ENCODE measurements around the gene TPMT. TPM values are rescaled to one million over a fixed set of nuclear protein-coding genes. Genes with fewer than 3 reads are reported as not detected.

Gene TPMT
- total and polyA plus RNA-seq, 2 of the 13 experiments (the other 11 are each of a cell fraction or from before 2014, with no cell fraction given): 11.1 to 22.8 TPM

- TF ChIP-seq SMARCE1 (IDR thresholded peaks at IDR 0.05; ENCODE audit: borderline replicate concordance) (no peak), ZNF17 (CRISPR knock-in tag; IDR thresholded peaks at IDR 0.05) (0 out of 2 replicates have a peak, but pooled peaks have one; percentile 68), SNRNP70 (IDR thresholded peaks at IDR 0.05; ENCODE audit: low read depth, low read length) (no peak), ZNF207 (IDR thresholded peaks at IDR 0.05; ENCODE audit: borderline replicate concordance) (no peak), ZBTB37 (CRISPR knock-in tag; IDR thresholded peaks at IDR 0.05) (no peak), ZNF644 (CRISPR knock-in tag; IDR thresholded peaks at IDR 0.05; ENCODE audit: low read depth) (peak; percentile 88), ZSCAN5A (CRISPR knock-in tag; IDR thresholded peaks at IDR 0.05; ENCODE audit: borderline replicate concordance) (peak; percentile 99), ZBTB3 (CRISPR knock-in tag; IDR thresholded peaks at IDR 0.05; ENCODE audit: borderline replicate concordance, low read depth) (peak; percentile 64; the same call in 1 of the 2 replicates), ZNF672 (CRISPR knock-in tag; IDR thresholded peaks at IDR 0.05) (no peak), FOXP1 (IDR thresholded peaks at IDR 0.05) (no peak), FOXP1 (CRISPR knock-in tag; IDR thresholded peaks at IDR 0.05) (peak; percentile 64), ZNF276 (CRISPR knock-in tag; IDR thresholded peaks at IDR 0.05; ENCODE audit: low read depth) (peak; percentile 98), HNF4A (CRISPR knock-in tag; IDR thresholded peaks at IDR 0.05) (peak; percentile 68), TARDBP (CRISPR knock-in tag; IDR thresholded peaks at IDR 0.05) (peak; percentile 99), DNMT1 (CRISPR knock-in tag; IDR thresholded peaks at IDR 0.05) (peak; percentile 100), TFE3 (CRISPR knock-in tag; IDR thresholded peaks at IDR 0.05) (peak; percentile 95), KMT2A (CRISPR knock-in tag; IDR thresholded peaks at IDR 0.05) (peak; percentile 94)
- TF ChIP-seq, protein P1, sequence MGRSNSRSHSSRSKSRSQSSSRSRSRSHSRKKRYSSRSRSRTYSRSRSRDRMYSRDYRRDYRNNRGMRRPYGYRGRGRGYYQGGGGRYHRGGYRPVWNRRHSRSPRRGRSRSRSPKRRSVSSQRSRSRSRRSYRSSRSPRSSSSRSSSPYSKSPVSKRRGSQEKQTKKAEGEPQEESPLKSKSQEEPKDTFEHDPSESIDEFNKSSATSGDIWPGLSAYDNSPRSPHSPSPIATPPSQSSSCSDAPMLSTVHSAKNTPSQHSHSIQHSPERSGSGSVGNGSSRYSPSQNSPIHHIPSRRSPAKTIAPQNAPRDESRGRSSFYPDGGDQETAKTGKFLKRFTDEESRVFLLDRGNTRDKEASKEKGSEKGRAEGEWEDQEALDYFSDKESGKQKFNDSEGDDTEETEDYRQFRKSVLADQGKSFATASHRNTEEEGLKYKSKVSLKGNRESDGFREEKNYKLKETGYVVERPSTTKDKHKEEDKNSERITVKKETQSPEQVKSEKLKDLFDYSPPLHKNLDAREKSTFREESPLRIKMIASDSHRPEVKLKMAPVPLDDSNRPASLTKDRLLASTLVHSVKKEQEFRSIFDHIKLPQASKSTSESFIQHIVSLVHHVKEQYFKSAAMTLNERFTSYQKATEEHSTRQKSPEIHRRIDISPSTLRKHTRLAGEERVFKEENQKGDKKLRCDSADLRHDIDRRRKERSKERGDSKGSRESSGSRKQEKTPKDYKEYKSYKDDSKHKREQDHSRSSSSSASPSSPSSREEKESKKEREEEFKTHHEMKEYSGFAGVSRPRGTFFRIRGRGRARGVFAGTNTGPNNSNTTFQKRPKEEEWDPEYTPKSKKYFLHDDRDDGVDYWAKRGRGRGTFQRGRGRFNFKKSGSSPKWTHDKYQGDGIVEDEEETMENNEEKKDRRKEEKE (IDR thresholded peaks at IDR 0.05): no peak
- TF ChIP-seq, protein P2, sequence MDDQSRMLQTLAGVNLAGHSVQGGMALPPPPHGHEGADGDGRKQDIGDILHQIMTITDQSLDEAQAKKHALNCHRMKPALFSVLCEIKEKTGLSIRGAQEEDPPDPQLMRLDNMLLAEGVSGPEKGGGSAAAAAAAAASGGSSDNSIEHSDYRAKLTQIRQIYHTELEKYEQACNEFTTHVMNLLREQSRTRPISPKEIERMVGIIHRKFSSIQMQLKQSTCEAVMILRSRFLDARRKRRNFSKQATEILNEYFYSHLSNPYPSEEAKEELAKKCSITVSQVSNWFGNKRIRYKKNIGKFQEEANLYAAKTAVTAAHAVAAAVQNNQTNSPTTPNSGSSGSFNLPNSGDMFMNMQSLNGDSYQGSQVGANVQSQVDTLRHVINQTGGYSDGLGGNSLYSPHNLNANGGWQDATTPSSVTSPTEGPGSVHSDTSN (CRISPR knock-in tag; IDR thresholded peaks at IDR 0.05; ENCODE audit: borderline replicate concordance): no peak; the same call in 1 of the 2 replicates
Observed at GRCh38 chr6:18122128-18123093, 32.5 kb downstream of the TPMT start, which contains the start of gene NHLRC1 (continued).

Data from HepG2 (cell line).